Head of caudate nucleus (tissue), 42 donors: ENCODE data around the gene GSG1L.

Experiments
- DNase-seq, 42 donors: peaks; one replicate each; pipeline versions ENCODE4 v3.0.0 to v3.0.0-alpha.2; 2020 to 2021; ENCODE audit warnings: mixed read lengths in 7 of 42
- intact Hi-C: fragments of 100-400 bp; cut with DNase I; formaldehyde crosslinking; loops from one replicate; pipeline ENCODE4 v1.15.0; 2022

Gene GSG1L

GRCh38 chr16:27778926-27779570 lies 284.5 kb downstream of the GSG1L start:
- peak in 21 of 42 donors; percentile 21 to 65 (median 39) for DNase-seq
- intact Hi-C loops: no loop called here

- intact Hi-C loops: no loop called here
- DNase-seq: no peak
Measured at GRCh38 chr16:27778171-27778925, 285.2 kb downstream of the GSG1L start.

DNA sequence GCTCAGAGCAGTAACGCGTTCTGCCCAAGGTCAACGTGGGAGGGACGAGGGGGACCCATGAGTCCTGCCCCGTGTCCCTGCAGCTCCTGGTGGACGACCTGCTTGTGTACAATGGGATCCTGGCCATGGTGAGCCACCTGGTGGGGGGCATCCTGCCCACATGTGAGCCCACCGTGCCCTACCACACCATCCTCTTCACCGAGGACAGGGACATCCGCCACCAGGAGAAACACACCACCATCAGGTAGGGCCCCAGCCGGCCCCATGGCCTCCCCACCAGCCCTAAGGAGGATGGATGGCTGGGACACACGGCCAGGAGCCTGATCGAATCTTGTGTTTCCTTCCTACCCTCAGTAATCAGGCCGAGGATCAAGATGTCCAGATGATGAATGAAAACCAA lies 286.0 kb downstream of the GSG1L start:
- no peak for DNase-seq
- intact Hi-C loops: no loop called here

- DNase-seq: peak; percentile 39 to 87 (median 64)
Measured at GRCh38 chr16:27776556-27777225, 286.8 kb downstream of the GSG1L start.

DNA sequence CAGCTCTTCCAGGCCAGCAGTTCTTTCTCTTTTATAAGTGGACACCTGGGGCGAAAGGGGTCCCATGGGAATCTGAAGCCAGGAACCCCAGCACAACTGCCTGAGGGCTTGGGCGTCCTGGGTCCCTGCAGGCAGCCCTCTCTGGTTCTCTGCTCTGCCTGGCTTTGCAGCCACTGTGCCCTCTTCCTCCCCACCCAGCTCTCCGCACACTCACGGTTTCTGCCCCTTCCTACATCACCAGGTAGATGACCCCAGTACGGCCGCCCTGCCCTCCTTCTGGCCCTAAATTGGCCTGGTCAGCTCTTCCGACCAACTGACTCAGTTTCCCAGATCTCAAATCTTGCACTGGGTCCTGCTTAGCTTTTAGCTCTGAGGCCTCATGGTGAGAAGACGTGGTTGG lies 288.3 kb downstream of the GSG1L start:
- peak in 1 of 42 donors; percentile 18 for DNase-seq

More at GRCh38 chr16:27776556-27777225, 286.8 kb downstream of the GSG1L start:
- intact Hi-C loops: no loop called here

DNA sequence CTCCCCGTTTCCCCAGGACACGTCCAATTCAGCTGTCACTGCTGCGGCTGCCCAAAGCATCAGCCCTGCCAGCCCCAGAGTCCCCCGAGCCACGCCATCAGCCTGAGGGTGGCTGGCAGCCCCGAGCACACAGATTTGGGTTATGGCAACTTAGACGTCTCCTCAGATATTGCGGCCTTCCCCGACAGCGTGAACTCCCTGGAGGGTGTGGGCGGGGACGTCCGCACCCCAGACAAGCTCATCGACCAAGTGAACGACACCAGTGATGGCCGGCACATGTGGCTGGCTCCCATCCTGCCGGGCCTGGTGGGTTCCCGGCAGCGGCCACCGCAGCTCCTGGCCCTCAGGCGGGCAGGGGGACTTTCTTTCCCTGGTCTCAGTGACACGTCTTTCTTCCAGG lies 288.7 kb downstream of the GSG1L start:
- peak in 1 of 42 donors; percentile 10 for DNase-seq
- intact Hi-C loops: no loop called here

More for the DNA sequence above, 288.3 kb downstream of the GSG1L start:
- intact Hi-C loops: no loop called here

DNA sequence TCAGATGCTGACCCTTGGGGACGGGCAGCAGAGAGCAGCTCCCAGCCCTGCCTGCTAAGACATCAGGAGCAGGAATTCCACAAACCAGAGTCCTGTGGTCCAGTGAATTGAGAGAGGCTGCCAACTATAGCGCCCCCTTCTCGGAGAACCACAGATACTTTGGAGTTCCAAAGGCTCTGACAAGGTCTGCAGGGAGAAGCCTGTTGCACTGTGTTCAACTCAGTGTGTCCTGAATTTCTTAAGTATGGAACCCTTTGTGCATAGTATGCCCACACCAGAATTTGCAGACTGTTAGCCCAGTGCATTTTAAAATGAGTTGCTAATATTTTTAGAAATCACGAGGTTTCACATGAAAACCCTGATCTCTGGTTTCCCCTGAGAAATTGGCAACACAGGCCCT lies 290.2 kb downstream of the GSG1L start:
- intact Hi-C loops: no loop called here
- DNase-seq: no peak

DNA sequence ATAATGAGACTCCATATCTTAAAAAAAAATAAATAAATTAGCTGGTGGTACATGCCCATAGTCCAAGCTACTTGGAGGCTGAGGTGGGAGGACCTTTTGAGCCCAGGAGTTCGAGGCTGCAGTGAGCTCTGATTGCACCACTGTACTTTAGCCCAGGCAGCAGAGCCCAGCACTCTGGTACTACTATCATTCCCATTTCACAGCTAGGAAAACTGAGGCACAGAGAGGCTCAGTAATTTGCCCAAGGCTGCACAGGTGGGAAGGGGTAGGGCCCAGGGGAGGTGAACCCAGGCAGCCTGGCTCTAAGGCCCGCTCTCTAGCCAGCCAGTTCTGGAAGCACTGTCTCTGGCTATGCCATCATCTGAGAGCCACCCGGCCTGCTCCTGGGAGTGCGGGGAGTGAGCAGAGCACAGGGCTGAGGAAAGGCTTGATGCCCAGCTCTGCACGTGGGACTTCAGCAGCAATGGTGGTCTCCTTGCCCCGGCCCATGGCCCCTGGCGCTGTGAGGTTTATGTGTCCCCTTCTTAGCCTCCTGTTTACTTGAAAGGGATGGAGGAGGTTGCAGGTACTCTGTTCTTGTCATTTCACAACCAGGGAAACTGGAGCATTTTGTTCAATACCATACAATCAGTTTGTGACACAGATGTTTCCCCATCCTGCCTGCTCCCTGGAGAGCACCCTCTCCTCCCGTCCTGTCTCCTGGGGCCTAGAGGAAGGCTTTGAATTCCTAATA lies 291.3 kb downstream of the GSG1L start:
- intact Hi-C loops: no loop called here
- peak in 1 of 42 donors; percentile 25 for DNase-seq

DNA sequence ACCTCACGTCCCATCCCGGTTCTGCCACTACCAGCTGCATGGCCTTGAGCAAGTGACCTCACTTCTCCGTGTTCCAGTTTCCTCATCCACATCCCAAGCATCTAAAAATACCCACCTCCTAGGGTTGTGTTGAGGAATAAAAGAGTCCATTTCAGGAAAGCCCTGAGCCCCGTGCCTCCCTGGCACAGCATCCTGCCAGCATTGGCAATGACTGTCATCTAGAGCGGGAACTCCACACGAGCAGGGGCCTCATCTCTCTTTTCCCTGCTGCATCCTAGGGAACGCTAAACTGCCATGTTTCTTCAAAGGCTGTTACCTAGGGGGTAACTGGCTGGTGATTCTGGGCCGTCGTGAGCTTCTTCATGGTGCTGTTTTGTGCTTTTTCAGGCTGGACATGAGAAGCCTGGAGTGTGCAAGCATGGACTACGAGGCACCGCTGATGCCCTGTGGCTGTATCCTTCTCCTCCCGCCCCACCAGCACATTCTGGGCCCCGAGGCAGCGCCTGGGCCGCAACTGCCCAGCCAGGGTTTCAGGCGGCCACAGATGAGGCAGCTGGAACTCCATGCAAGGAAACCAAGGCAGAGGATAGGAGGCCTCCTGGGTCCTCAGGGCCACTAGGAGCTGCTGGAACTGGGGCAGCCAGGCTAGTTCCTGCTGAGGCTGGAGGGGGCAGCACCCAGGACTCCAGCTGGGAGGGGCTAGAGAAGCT lies 292.2 kb downstream of the GSG1L start:
- intact Hi-C loops: no loop called here
- DNase-seq: peak in 3 of 42 donors; percentile 17 to 32 (median 24)

GRCh38 chr16:27770271-27771196 lies 293.0 kb downstream of the GSG1L start:
- peak in 1 of 42 donors; percentile 24 for DNase-seq
- intact Hi-C loops: no loop called here

- intact Hi-C loops: no loop called here
- peak in 1 of 42 donors; percentile 29 for DNase-seq
Measured at GRCh38 chr16:27769561-27770255, 293.8 kb downstream of the GSG1L start.

DNA sequence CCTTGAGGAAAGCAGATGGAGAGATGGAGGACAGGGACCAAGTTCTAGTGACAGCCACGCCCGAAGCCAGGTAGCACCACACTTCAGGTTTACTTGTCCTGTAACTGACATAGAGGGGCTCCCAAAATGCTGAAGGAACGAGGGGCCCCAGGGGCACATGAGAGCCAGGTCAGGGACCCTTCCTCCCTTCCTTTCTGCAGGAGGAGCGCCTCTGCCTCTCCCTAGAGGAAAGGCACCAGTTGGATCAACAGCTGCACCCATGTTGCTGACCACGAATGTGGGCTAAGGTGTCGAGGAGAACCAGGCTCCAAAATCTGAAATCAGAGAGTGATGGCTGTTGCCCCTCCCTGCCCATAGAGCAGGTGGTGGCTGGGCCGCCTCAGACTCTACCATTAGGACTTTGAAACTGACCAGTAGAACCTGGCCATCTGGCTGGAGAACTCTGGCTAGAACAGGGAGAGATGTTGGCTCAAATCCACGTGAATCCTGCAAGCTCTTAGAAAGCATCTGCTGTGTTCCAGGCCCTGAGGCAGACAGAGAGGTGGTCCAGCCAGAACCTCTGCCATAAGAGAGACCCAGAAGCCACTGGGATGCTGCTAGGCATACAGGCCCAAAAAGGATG lies 294.8 kb downstream of the GSG1L start:
- intact Hi-C loops: no loop called here
- peak in 1 of 42 donors; percentile 3 for DNase-seq

DNA sequence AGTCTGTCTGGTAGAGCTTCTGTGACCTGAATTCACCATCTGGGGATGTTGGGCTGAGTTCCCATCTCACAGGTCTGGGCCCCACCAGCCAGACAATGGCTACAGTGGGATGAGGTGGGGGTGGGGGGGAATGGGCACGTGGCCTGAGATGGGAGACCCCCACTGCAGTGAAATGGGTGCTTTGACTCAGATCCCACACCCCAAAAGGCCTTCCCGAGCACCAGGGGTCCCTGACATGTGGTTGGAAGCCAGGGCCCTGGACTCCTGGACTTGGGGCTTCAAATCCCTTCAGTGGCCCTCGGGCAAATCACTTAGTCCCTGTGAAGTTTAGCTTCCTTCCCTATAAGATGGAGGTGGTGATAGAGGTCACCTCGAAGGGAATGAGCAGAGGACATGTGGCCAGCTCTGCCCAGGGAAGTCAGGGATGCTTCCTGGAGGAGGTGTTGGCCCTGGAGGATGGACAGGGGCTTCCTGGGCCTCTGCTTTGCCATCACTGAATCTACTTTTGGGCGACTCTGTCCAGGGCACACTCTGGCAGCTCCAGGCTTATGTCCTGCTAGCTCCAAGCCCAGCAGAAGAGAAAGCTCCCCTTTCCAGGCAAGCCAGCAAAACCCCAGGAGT lies 295.4 kb downstream of the GSG1L start:
- peak in 1 of 42 donors; percentile 6 for DNase-seq
- intact Hi-C loops: no loop called here

- no peak for DNase-seq
- intact Hi-C loops: no loop called here
Measured at GRCh38 chr16:27767081-27767480, 296.4 kb downstream of the GSG1L start.

DNA sequence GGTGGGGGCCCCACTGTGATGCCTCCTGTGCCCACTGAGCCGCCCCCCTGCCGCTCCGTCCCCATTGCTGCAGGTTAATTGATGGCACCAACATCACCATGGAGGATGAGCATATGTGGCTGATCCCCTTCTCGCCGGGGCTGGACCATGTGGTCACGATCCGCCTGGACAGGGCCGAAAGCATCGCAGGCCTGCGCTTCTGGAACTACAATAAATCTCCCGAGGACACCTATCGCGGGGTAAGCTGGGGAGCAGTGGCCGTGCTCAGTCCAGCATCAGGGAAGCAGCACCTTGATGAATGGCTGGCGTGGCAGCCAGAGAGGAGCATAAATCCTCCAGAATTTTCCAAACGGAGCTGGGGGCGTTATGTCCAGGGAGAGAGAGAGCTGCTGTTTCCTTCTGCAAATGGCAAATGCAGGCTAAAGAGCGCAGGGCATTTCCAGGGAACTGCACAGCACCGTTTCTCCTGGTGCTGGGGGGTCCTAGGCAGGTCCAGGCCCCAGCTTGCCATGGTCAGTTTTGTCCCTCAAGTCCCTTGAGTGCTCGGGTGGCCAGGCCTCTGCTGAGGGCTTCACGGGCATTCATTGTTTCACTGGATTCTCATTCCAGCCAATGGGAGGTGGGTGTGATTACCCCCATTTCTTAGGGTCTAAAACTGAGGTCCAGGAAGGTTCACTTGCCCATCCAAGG lies 297.1 kb downstream of the GSG1L start:
- DNase-seq: no peak
- intact Hi-C loops: no loop called here
